ENCODE measurements around the gene UGT1A1. TPM values are rescaled to one million over a fixed set of nuclear protein-coding genes. Genes with fewer than 3 reads are reported as not detected.

UGT1A1 gene
- total and polyA plus RNA-seq, 2 donors (not counting 3 experiments of a cell fraction or from before 2014, with no cell fraction given) = not detected

DNA sequence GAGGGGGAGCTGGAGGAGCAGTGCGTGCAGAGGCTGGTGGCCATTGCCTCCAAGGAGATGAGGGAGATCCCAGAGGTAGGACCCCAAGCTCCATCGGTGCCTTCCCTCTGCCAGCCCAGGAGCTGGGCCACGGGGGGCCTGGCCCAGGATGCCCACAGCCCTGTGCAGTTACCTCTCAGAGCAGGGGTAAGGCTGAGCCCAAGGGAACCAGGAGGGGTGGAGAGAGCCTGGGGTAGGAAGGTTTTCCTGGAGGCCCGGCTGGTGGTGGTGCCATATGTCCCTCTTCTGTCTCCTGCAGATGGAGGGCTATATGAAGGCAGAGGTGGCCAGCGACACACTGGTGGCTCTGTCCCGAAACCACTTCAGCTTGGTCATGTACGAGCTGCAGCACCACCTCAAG, 29.5 kb downstream of the UGT1A1 start:
- no peaks in the 10 kb centered on the region for H4K20me1 ChIP-seq (replicated peaks; ENCODE audit: control insufficient read depth, extremely low read depth, insufficient read depth, low read length)
- ChIA-PET CTCF (no interaction called here), POLR2A (no interaction called here)
- H3K4me1 ChIP-seq (ENCODE audit: control insufficient read depth, extremely low read depth, insufficient read depth, low read length) = no peaks in the 10 kb centered on the region
- H3K9ac ChIP-seq (replicated peaks; ENCODE audit: extremely low read depth, insufficient read depth, low read length) = no peak overlapping the region
- no peak overlapping the region for H3K4me3 ChIP-seq (replicated peaks in 1 of 3; ENCODE audit: insufficient read depth in 1 of 3, low read depth in 1 of 3, low read length in 3 of 3)
- H3K27ac ChIP-seq (ENCODE audit: insufficient read depth, low read depth, low read length) = no peak overlapping the region
- no peaks in the 10 kb centered on the region for H3K9me3 ChIP-seq (replicated peaks; ENCODE audit: control insufficient read depth, insufficient read depth, low read length)
- no peaks in the 10 kb centered on the region for H3K9me1 ChIP-seq (replicated peaks; ENCODE audit: control insufficient read depth, extremely low read depth, insufficient read depth, low read length)
- no peaks in the 10 kb centered on the region for H3K36me3 ChIP-seq (ENCODE audit: control insufficient read depth in 2 of 2, extremely low read depth in 1 of 2, insufficient read depth in 2 of 2, low read length in 2 of 2)
- dilution Hi-C loops (cut with MboI; ENCODE audit: extremely low pct_ligation_motif_present, low sequenced_read_pairs) (no loop called here), intact Hi-C loops (cut with micrococcal nuclease) (no loop called here)
- no peak overlapping the region for H3K4me2 ChIP-seq (ENCODE audit: insufficient read depth, low read length)
- no peaks in the 10 kb centered on the region for H3K79me2 ChIP-seq (ENCODE audit: control insufficient read depth, insufficient read depth, low read length)
- DNase-seq (ENCODE audit: low read depth, low spot score) (no peak), FAIRE-seq (no peak)
- H2AFZ ChIP-seq (ENCODE audit: low read depth, low read length) = no peak overlapping the region
- BruUV-seq (replicated peaks) = no TSS peak
- TF ChIP-seq MYC (IDR thresholded peaks at IDR 0.05; ENCODE audit: low read depth, low read length) = no peak
- TF ChIP-seq, protein P1, sequence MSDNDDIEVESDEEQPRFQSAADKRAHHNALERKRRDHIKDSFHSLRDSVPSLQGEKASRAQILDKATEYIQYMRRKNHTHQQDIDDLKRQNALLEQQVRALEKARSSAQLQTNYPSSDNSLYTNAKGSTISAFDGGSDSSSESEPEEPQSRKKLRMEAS (IDR thresholded peaks at IDR 0.05; ENCODE audit: insufficient read depth, insufficient read length) = no peak
- no peak for TF ChIP-seq JUN (IDR thresholded peaks at IDR 0.05; ENCODE audit: borderline replicate concordance, insufficient read depth, insufficient read length, low read depth)
- no peak for TF ChIP-seq GATA2 (IDR thresholded peaks at IDR 0.05; ENCODE audit: insufficient read depth, insufficient read length, low read depth, low read length)
- no peak for TF ChIP-seq POLR2AphosphoS5 (IDR thresholded peaks at IDR 0.05; ENCODE audit: insufficient read depth, low read depth, low read length)
- TF ChIP-seq POLR2A (IDR thresholded peaks at IDR 0.05; ENCODE audit: low read depth, low read length) = no peak
- TF ChIP-seq EZH2 (IDR thresholded peaks at IDR 0.05; ENCODE audit: borderline replicate concordance, low read depth, low read length, severe bottlenecking) = no peak
- no peaks in the 10 kb centered on the region for H3K27me3 ChIP-seq (ENCODE audit: control insufficient read depth in 2 of 2, insufficient read depth in 2 of 2, low read length in 2 of 2)

DNA sequence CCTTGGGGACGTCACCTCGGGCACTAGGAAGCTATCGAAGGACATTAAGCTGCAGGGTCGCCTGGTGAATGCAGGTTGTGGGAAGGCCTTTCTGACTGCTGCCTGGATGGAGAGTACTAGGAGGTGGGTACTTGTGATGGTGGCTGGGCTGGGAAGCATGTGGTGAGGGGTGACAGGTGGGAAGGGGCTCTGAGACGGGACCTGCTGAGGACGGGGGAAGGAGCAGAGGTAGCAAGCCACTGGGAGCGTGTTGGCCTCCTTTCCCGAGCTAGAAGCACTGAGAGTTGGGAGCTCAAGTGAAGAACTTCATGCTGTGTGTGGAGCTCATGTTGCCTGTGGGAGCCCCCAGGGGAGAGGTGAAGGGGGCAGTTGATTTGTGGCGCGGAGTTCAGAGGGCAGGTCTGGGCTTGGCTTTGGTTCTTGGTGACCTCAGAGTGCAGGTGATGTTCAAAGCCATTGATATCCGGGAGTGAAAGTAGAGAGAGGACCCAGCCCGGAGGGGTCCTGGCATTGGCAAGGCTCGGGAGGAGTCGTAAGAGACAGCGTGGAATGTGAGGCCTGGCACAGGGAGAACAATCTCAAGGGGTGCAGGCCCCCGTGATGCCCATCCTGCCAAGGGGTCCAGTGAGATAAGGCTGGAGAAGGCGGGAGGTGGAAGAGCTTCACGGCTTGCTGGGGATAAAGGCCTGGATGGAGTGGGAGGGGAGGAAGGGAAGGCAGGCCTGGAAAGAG, 31.2 kb downstream of the UGT1A1 start:
- FAIRE-seq (no peak), DNase-seq (ENCODE audit: low read depth, low spot score) (no peak)
- BruUV-seq (replicated peaks) = no TSS peak
- Histone ChIP-seq H3K4me3 (replicated peaks in 1 of 3; ENCODE audit: insufficient read depth in 1 of 3, low read depth in 1 of 3, low read length in 3 of 3) (no peak overlapping the region), H4K20me1 (replicated peaks; ENCODE audit: control insufficient read depth, extremely low read depth, insufficient read depth, low read length) (no peaks in the 10 kb centered on the region), H3K27ac (ENCODE audit: insufficient read depth, low read depth, low read length) (no peak overlapping the region), H3K4me1 (ENCODE audit: control insufficient read depth, extremely low read depth, insufficient read depth, low read length) (no peaks in the 10 kb centered on the region), H2AFZ (ENCODE audit: low read depth, low read length) (no peak overlapping the region), H3K9me1 (replicated peaks; ENCODE audit: control insufficient read depth, extremely low read depth, insufficient read depth, low read length) (no peaks in the 10 kb centered on the region), H3K9me3 (replicated peaks; ENCODE audit: control insufficient read depth, insufficient read depth, low read length) (no peaks in the 10 kb centered on the region), H3K27me3 (ENCODE audit: control insufficient read depth in 2 of 2, insufficient read depth in 2 of 2, low read length in 2 of 2) (no peaks in the 10 kb centered on the region), H3K4me2 (ENCODE audit: insufficient read depth, low read length) (no peak overlapping the region), H3K79me2 (ENCODE audit: control insufficient read depth, insufficient read depth, low read length) (no peaks in the 10 kb centered on the region), H3K9ac (replicated peaks; ENCODE audit: extremely low read depth, insufficient read depth, low read length) (no peak overlapping the region), H3K36me3 (ENCODE audit: control insufficient read depth in 2 of 2, extremely low read depth in 1 of 2, insufficient read depth in 2 of 2, low read length in 2 of 2) (no peaks in the 10 kb centered on the region)
- POLR2A ChIA-PET = no interaction called here
- no peak for TF ChIP-seq GATA2 (IDR thresholded peaks at IDR 0.05; ENCODE audit: insufficient read depth, insufficient read length, low read depth, low read length)
- no peak for TF ChIP-seq FOS (IDR thresholded peaks at IDR 0.05; ENCODE audit: borderline replicate concordance, insufficient read depth, low read length)
- no peak for TF ChIP-seq POLR2A (IDR thresholded peaks at IDR 0.05; ENCODE audit: low read depth, low read length)
- TF ChIP-seq MYC (IDR thresholded peaks at IDR 0.05; ENCODE audit: low read depth, low read length) = no peak
- TF ChIP-seq, protein P2, sequence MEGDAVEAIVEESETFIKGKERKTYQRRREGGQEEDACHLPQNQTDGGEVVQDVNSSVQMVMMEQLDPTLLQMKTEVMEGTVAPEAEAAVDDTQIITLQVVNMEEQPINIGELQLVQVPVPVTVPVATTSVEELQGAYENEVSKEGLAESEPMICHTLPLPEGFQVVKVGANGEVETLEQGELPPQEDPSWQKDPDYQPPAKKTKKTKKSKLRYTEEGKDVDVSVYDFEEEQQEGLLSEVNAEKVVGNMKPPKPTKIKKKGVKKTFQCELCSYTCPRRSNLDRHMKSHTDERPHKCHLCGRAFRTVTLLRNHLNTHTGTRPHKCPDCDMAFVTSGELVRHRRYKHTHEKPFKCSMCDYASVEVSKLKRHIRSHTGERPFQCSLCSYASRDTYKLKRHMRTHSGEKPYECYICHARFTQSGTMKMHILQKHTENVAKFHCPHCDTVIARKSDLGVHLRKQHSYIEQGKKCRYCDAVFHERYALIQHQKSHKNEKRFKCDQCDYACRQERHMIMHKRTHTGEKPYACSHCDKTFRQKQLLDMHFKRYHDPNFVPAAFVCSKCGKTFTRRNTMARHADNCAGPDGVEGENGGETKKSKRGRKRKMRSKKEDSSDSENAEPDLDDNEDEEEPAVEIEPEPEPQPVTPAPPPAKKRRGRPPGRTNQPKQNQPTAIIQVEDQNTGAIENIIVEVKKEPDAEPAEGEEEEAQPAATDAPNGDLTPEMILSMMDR (IDR thresholded peaks at IDR 0.05; ENCODE audit: extremely low read depth in 1 of 2, insufficient read depth in 1 of 2, low read depth in 1 of 2, low read length in 2 of 2) = no peak
- TF ChIP-seq EZH2 (IDR thresholded peaks at IDR 0.05; ENCODE audit: borderline replicate concordance, low read depth, low read length, severe bottlenecking) = no peak
- no peak for TF ChIP-seq POLR2AphosphoS5 (IDR thresholded peaks at IDR 0.05; ENCODE audit: insufficient read depth, low read depth, low read length)
- TF ChIP-seq JUN (IDR thresholded peaks at IDR 0.05; ENCODE audit: borderline replicate concordance, insufficient read depth, insufficient read length, low read depth) = no peak
- TF ChIP-seq, protein P1 (IDR thresholded peaks at IDR 0.05; ENCODE audit: insufficient read depth, insufficient read length) = no peak
- dilution Hi-C loops (cut with MboI; ENCODE audit: extremely low pct_ligation_motif_present, low sequenced_read_pairs) (no loop called here), intact Hi-C loops (cut with micrococcal nuclease) (no loop called here)
- CTCF ChIA-PET = interaction anchor here (1.5 kb wide), 1 partner anchor 22 kb away, joined by 3 read pairs; no protein-coding TSS in a partner anchor

Measured in endothelial cell of umbilical vein (primary cell).